HG03135 (cell line): ENCODE results near the gene CCDC60.

Source experiments
- ATAC-seq: cut with Tn5 transposase; IDR thresholded peaks from one replicate; pipeline ENCODE4 v1.9.1; 2021; ENCODE audit warnings: mild to moderate bottlenecking, moderate library complexity; ENCODE audit not compliant: unreplicated experiment

CCDC60 gene

DNA sequence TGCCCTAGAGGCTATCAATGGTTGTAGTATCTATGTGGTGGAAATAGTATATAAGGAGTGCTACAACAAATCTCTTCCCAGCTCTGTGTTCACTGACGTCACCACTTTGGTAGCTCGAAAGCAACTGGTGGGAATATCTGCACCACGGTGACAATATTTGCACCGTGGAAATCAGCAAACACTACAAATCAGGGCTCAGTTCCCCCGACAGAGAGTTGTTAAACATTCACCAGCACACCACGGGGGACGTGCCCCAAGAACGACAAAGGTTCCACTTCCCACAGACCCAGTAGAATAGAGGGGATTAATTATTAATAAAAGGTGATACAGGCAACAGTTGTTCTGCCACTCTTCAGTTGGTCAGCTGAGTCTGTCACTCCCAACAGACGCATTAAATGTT is 98.4 kb downstream of the CCDC60 start:
- ATAC-seq = no peak

DNA sequence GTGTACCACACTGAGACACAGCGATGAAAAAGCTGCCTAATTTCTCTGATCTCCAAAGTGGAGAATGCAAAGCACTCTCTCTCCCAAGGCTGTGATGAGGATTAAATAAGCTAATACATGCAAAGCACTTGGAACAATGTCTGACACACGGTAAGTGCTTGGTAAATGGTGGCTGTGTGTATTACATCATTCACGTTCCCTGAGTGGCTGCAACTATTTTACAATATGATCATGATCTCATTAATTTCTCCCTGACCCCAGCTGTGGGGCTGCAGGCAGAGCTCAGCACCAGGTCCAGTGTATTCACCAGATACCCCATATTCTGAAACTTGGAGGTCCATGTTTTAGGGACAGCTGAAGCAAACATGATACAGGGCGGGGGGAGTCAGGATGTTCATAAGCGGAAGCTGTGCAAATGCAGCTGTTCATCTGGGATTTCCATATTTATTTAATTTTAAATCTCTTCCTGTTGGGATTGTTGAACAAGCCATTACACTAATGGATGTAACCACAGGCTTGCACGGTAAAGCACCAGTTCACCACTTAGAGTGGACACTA is 106.4 kb downstream of the CCDC60 start:
- ATAC-seq = no peak

DNA sequence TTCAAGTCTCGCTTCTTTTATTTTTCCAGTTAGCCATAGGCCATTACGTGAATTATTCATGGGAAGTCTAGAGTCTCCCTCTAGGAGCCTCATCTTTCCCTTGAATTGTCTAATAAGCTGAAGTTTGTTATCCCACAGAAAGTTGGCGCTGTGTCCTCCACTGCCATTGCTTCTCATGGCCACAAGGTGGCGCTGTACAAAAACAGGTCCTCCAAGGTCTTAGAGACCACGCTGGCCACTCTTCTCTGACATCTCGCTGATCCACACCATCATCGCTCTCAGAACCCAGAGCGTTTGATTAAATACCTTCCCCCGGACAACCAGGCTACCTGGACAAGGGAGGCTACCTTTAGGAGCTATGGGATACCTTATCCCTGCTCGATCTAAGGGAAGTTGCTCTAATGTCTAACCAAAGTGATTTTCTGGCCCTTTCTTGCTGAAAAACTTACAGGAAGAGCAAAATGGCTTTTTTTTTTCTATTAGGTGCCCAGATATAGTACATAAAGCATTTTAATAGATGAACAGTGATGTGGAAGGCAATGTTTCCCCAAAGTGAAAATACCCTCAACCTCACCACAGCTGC is 110.0 kb downstream of the CCDC60 start:
- ATAC-seq = no peak

DNA sequence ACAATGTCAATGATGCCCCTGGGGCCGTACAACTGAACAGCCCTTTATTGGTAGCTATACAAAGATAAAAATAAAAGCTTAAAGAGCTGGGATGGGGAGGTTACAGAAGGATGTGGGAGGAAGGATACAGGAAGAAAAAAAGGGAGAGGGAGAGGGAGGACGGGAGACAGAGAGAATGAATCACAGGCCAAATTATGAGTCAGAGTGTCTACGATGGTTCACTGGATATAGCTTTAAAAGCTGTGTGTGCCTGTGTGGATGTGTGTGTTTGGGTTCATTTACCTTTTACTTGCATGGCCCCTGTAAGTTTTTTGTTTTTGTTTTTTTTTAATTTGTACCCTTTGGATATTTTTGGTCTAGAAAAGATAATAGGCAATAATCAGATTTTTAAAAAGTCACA is 111.9 kb downstream of the CCDC60 start:
- no peak for ATAC-seq

DNA sequence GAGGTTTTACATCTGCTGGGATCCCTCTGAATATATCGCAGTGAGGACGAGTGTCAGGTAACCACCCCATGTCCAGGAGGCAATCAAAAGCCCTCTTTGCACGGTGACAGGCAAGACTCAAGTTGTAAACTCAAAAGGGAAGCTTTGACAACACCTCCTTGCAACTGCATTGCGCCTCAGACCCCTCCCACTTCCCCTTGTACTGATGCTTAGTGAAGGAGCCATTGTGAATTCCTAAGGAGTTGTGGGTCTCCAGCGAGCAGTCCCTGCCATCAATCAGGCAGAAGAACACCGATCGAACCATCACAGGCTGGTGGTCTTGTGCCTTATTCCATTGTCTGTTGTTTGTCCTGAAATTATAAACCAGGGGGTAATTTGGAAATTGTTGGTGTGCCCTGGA is 112.6 kb downstream of the CCDC60 start:
- no peak for ATAC-seq

- ATAC-seq = no peak
Measured at GRCh38 chr12:119447618-119448017, 113.1 kb downstream of the CCDC60 start.

GRCh38 chr12:119448611-119449131 is 114.1 kb downstream of the CCDC60 start:
- no peak for ATAC-seq

DNA sequence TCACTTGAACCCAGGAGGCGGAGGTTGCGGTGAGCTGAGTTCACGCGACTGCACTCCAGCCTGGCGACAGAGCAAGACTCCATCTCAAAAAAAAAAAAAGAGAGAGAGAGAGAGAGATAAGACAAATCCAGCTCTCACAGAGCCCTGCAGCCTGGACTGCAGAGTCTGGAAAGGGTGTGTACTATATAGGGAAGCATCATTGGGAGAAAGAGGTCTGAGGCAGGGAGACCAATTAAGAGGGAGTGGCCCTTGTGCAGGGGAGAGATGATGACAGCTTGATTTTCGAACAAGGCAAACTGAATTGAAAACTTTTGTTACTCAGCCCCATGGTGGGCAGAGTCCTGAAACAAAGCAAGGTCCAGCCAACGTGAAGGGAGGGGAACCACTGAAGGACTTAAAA is 116.2 kb downstream of the CCDC60 start:
- ATAC-seq = no peak

GRCh38 chr12:119456824-119457223 is 122.3 kb downstream of the CCDC60 start:
- ATAC-seq = no peak

GRCh38 chr12:119457271-119457670 is 122.7 kb downstream of the CCDC60 start:
- ATAC-seq = no peak

- ATAC-seq = no peak
Measured at GRCh38 chr12:119459481-119459880, 125.0 kb downstream of the CCDC60 start.

DNA sequence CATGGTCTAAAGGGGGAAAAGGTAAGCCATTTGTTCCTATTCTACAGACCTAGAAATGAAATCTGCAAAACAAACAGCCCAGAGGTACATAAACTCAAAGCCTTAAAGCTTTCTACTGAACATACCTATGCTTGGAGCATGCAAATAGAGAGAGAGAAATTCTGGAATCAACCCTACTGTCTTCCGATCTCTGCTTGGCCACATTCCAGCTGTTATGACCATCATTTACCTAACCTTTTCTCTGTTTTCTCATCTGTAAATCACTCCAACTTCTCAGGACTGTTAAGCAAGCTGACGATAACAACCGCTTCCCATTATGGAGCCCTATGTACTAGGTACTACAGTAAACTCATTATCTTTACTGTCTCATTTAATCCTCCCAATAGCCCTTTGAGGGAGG is 126.3 kb downstream of the CCDC60 start:
- ATAC-seq = no peak

DNA sequence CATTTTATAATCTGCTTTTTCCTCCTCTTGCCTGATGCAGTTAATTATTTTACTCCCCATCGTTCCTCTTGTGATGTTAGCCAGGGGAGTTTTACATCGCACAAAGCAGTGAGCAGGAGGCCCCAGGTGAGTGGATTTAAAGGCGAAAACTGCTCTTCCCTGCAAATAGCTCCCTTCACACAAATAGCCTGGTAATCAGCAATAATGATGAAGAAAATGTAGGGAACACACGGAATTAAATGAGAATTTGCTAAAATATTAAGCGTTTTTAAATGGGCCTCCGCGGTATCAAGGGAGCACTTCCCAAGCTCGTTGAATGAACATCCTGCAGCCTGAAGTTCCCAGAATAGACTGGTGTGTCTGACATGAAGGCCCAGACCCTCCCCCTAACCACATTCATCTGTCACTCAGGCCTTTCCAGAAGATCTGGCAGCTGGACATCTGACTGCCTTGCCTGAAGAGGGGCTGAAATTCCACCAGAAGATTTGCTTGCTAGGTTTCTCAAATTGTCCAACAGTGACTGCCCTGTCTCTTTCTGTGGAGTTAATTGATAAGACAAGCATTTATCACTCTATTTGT is 127.2 kb downstream of the CCDC60 start:
- ATAC-seq = no peak

DNA sequence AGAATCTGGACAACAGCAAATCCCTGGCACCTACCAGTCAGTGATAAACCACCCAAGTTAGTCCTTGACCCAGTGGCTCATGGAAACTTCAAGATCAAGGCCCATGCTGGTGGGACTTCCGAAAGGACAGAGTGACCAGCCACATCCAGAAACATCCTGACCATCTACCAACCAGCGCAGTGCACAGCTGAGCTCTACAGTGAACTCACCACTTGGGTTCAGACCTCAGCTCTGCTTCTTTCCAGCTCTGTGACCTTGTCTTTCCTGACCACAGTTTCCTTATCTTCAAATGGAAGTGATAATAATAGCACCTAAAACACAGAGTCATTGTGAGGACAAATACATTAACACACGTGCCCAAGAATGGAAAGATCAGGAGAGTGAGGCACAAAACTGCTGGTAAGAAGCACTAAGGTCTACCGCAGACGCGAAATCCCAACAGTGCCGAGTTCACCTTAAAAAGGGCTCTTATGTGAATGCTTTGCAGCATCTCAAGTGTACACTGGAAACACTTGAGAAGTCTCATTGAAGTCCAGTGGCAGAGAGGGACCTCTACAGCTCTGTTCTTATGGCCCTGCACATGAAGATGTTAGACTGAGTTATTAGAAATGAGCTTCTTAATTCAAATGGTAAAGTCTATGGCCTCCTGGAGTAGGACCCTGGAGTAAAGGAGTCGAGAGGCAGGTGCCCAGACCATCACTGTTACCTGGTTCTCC is 128.8 kb downstream of the CCDC60 start:
- ATAC-seq = no peak

DNA sequence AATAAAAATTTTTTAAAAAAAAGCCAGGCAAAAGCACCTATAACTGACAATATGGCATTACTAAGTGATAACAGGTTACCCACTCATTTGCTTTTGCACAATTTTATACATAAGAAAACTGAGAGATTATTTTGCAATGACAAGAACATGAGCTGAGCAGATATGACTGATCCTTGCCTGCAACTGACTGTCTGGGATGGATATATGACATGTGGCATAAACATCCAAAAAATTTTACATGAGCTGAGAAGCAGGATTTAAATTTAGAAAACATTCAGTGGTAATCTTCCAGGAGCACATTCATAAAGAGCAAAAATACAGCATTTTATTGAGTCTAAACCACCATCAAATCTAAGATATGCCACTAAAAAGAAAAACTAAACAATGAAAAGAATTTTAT is 133.8 kb downstream of the CCDC60 start:
- no peak for ATAC-seq

GRCh38 chr12:119475650-119476049 is 141.1 kb downstream of the CCDC60 start:
- no peak for ATAC-seq

DNA sequence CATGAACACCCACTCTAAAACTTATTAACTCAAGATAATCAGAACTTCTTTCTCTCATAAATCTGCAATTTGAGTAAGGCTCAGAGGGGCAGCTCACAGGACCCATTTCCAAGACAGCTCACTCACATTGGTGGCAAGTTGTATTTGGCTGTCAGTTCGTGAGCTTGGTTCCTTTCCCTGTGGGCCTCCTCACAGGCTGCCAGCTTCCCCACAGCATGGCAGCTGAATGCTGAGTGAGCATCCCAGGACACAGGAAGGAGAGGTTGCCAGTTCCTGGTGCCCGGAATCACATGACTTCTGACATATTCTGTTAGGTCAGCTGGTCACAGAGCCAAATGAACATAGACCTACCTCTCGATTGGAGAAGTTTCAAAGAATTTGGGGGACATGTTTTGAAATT is 142.4 kb downstream of the CCDC60 start:
- no peak for ATAC-seq

- ATAC-seq = no peak
Measured at GRCh38 chr12:119479121-119479561, 144.6 kb downstream of the CCDC60 start.

- no peak for ATAC-seq
Measured at GRCh38 chr12:119480551-119480950, 146.0 kb downstream of the CCDC60 start.

DNA sequence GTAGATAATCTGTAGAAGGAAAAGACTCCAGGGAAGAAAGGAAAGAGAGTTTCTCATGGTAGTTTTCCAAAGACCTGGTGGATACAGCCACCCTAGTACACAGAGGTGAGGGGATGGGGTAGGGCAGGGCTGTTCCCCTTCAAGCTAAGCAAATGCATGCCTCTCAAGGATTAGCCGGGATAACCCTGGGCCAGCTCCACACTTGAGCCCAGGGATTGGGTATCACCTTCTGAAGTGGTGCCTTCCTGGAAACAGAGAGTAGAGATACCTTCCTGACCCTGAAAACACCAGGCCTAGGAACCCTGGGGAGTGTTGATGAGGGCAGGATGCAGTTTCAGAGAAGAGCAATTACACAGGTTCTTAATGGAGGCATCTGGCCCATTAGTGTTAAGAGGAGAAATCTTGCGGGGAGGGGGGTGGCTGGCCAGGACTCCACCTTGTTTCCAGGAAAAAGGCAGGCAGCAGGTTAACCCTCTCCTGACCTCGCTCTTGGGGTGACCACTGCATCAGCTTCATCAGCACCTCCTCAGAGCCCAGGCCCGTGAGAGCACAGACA is 152.1 kb downstream of the CCDC60 start:
- no peak for ATAC-seq

DNA sequence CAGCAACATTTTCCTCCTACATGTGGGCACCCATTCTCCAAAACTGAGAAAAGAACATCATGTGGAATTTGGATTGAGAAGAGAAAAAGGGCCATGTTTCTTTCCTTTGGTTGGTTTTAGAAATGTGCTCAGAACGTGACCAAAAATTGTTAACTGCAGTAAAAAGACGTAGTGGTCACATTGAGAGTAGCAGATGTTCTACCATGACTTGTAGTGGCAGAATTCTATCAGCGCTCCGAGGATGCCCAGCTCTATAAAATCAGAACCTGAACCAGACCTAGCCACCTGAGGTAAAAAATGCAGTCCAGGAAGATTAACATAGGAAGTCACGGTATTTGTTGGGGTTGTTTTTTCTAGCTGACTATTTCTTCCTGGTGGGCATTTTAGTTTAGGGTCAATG is 157.3 kb downstream of the CCDC60 start:
- ATAC-seq = no peak

DNA sequence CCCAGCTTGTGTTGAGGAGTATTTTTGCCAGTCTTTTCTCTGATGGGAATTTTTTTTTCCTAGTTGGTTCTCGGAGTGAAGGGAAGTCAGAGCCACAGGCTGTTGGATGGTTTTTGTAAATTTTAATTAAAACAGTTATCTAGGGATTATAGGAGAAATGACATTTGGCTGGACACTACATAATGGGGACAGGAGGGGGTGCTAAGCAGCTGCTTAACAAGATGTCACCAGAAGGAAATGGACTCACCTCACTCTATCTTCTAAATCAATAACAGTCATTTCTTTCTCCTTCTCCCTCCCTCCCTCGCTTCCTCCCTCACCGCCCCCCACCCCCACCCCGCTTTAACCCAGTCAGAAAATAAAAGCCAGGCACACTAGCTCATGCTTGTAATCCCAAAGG is 165.7 kb downstream of the CCDC60 start:
- no peak for ATAC-seq
